Hepatic stellate cell (primary cell): ENCODE results near the gene FAM20C.
"Not testable (repeated sequence)": the region's sequence is repeated elsewhere in the genome, so short reads cannot be mapped to it uniquely, and the experiment has no call there.

Source experiments
- DNase-seq: peaks from one replicate; pipeline ENCODE4 v3.0.0; 2011; ENCODE audit warnings: low spot score

Gene FAM20C

GRCh38 chr7:174716-175115 is 17.7 kb upstream of the FAM20C start:
- no peak for DNase-seq

GRCh38 chr7:175955-176354 is 16.4 kb upstream of the FAM20C start:
- DNase-seq, result no peak

- DNase-seq, result no peak
Measured at GRCh38 chr7:176381-176780, 16.0 kb upstream of the FAM20C start.

- DNase-seq, result no peak
Measured at GRCh38 chr7:176786-177459, 15.4 kb upstream of the FAM20C start.

- DNase-seq, result no peak
Measured at GRCh38 chr7:178444-178843, 13.9 kb upstream of the FAM20C start.

GRCh38 chr7:179209-179681 is 13.1 kb upstream of the FAM20C start:
- DNase-seq, result peak; percentile 44

- no peak for DNase-seq
Measured at GRCh38 chr7:179948-180694, 12.2 kb upstream of the FAM20C start.

GRCh38 chr7:181738-182137 is 10.6 kb upstream of the FAM20C start:
- no peak for DNase-seq

GRCh38 chr7:182502-182901 is 9.9 kb upstream of the FAM20C start:
- not testable (repeated sequence) for DNase-seq

- no peak for DNase-seq
Measured at GRCh38 chr7:183496-184292, 8.7 kb upstream of the FAM20C start.

GRCh38 chr7:184294-185264 is 7.8 kb upstream of the FAM20C start:
- DNase-seq, result peak; percentile 61

GRCh38 chr7:186516-187113 is 5.8 kb upstream of the FAM20C start:
- no peak for DNase-seq

GRCh38 chr7:187227-187927 is 5.0 kb upstream of the FAM20C start:
- DNase-seq, result no peak

- no peak for DNase-seq
Measured at GRCh38 chr7:188174-188573, 4.2 kb upstream of the FAM20C start.

- no peak for DNase-seq
Measured at GRCh38 chr7:188727-189500, 3.5 kb upstream of the FAM20C start.

- no peak for DNase-seq
Measured at GRCh38 chr7:189719-190118, 2.7 kb upstream of the FAM20C start.

- no peak for DNase-seq
Measured at GRCh38 chr7:190196-190595, 2.2 kb upstream of the FAM20C start.

- DNase-seq, result peak; percentile 88
Measured at GRCh38 chr7:191105-191980, 1.0 kb upstream of the FAM20C start.
